Ecto neural progenitor cell (in vitro differentiated cells): ENCODE data around the gene FCF1.
"Not testable (repeated sequence)": the region's sequence is repeated elsewhere in the genome, so short reads cannot be mapped to it uniquely, and the experiment has no call there.

Source experiments
- DNase-seq: peaks from one replicate; pipeline ENCODE4 v3.0.0-alpha.2; 2018; ENCODE audit warnings: low spot score

Gene FCF1

GRCh38 chr14:74702293-74702692 is 10.7 kb upstream of the FCF1 start:
- no peak for DNase-seq

GRCh38 chr14:74703043-74703442 is 9.9 kb upstream of the FCF1 start:
- DNase-seq, result no peak

DNA sequence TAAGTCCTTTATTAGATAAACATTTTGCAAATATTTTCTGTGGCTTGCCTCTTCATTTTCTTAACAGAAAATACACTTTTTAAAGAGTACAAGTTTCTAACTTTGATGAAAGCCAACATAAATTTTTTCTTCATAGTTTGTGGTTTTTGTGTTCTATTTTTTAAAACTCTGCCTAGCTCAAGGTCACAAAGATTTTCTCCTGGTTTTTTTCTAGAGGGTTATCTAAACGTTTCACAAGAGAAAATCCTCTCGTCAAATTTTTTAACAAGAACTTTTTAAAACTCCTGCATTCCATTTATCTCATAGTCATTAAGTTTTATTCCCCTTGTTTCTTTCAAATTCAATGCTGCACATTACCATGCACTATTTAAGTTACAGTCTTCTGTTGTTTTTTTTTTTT is 8.3 kb upstream of the FCF1 start:
- no peak for DNase-seq

GRCh38 chr14:74705613-74706500 is 7.1 kb upstream of the FCF1 start:
- no peak for DNase-seq

GRCh38 chr14:74710480-74710879 is 2.5 kb upstream of the FCF1 start:
- DNase-seq, result no peak

- no peak for DNase-seq
These were observed 1.3 kb upstream of the FCF1 start for GRCh38 chr14:74711651-74712050.

DNA sequence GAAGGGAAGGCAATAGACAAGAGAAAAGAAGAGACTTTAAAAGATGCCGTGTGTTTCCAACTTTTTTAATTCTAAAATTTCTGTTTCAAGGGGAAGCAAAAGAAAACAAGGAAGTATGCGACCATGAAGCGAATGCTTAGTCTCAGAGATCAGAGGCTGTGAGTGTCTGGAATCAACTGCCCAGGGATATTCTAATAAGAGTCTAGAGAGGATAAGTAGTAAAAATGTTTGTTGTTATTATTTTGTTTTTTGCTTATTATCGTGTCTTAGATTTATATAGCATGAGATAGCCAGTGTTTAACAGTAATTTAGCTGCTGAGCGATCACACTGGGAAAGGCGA is 421 bp downstream of the FCF1 start:
- DNase-seq, result no peak

DNA sequence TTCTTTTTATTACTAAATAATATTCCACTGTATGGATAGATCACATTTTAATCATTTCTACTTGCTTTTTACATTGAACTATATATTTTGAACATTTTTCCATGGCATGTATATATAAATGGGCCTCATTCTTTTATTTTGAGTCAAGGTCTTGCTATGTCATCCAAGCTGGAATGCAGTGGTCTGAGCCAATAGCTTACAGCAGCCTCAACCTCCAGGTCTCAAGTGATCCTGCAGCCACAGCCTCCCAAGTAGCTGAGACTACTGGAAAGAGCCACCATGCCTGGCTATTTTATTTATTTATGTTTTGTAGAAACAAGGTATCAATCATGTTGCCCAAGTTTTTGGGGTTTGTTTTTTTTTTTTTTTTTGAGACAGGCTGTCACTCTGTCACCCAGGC is 7.6 kb downstream of the FCF1 start:
- DNase-seq, result no peak

DNA sequence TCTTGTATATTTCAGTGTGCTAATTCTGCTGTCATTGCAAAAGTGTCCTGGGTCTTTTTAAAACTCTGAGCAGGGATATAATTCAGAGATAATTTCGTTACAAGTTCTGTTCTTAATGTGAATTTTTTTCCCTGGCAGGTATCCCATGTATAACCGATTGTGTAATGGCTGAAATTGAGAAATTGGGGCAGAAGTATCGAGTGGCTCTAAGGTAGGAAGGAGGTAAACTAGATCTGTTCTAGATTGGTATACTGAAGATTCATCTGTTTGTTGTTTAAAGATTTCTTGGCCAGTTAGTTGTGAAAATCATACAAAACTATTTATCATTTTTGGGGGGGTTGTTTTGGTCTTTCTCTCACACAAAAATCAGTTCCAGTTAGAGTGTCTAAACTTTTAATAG is 10.2 kb downstream of the FCF1 start:
- no peak for DNase-seq

DNA sequence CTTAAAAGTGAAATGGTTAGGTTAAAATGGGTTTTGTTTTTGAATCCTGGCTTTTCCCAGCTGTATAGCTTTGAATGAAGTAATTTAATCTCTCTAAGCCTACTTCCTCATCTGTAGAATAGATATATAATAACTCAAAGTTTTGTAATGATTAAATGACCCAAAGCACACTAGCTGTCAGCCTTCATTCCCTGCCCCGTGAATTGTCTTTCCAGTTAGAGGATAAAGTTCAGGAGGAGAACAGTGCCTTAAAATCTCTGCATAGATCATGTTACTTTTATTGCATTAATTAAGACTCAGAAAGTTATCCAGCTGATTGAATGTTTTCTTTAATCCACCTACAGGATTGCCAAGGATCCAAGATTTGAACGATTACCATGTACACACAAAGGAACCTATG is 19.4 kb downstream of the FCF1 start:
- DNase-seq, result no peak

GRCh38 chr14:74733221-74733620 is 20.3 kb downstream of the FCF1 start:
- DNase-seq, result no peak

DNA sequence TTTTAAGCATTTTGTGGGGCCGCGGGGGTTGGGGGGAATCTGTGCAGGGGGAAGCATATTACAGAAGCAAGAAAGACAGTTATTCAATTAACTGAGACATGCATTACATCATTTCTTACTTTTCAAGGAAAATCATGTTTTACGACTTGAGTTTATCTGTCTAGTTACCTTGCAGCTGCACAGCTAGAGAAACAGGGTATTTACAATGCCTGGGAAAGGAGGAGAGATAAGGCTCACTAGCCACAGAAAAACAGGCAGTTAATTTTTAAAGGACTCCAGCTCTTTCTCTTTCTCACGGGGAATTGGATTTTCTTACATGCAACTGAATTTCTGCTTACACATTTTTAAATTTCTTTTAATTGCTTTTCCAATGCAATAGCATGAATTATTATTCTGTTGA is 22.2 kb downstream of the FCF1 start:
- no peak for DNase-seq

- no peak for DNase-seq
These were observed 24.9 kb downstream of the FCF1 start for GRCh38 chr14:74737753-74738325.

DNA sequence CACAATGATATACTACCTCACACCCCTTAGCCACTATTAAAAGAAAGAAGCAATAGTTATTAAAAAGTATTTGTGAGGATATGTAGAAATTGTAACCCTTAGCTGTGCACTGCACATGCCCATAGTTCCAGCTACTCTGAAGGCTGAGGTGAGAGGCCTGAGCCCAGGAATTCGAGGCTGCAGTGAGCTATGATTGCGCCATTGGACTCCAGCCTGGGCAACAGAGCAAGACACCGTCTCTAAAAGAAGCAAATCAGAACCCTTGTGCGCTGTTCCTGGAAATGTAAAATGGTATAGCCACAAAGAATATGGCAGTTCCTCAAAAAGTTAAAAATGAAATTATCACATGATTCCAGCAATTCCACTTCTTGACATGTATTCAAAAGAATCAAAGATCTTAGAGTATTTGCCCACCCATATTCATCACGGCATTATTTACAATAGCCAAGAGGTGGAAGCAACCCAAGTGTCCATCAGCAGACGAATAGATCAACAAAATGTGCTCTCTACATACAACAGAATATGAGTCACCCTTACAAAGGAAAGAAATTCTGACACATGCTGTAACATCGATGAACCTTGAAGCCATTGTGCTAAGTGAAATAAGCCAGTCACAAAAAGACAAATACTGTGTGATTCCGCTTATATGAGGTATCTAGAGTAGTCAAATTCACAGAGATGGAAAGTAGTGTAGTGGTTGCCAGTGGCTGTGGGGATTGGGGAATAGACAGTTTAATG is 26.5 kb downstream of the FCF1 start:
- DNase-seq, result no peak

- no peak for DNase-seq
These were observed 34.3 kb downstream of the FCF1 start for GRCh38 chr14:74747237-74747636.

DNA sequence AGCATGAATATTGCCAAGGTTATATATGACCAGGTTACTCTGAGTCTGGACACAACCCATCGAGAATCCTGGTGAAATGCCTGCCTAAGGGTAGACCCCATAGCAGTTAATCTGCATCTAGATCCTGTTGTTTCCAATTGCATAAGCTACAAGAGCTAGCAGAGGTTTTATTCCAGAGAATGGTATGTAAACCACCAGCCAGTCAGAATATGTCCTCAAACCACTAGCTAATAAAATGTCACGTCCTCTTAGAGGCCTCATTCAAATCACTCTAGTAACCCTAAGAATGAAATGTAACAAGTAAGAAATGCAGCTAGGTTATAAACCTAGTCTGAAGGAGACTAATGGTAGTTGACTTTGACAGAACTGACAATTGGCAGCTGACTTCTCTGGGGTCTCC is 41.2 kb downstream of the FCF1 start:
- no peak for DNase-seq

GRCh38 chr14:74754899-74755298 is 42.0 kb downstream of the FCF1 start:
- DNase-seq, result no peak

DNA sequence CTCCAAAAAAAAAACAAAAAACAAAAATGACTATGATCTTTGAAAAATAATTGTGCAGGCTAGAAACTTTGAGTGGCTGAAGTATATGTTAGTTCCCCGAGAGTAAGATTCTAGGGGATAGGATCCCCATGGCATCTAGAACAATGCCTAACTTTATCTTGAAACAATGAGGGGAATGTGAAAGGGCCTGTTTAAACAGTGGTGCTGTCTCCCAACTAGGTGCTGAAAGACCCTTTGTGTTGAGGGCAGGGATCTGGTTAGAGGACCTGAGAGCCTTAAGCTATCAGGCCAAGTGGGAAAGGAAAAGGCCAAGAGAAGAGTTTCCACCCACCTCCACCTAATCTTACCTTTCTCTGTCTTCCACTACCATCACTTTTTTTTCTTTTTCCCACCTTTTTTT is 43.4 kb downstream of the FCF1 start:
- no peak for DNase-seq

DNA sequence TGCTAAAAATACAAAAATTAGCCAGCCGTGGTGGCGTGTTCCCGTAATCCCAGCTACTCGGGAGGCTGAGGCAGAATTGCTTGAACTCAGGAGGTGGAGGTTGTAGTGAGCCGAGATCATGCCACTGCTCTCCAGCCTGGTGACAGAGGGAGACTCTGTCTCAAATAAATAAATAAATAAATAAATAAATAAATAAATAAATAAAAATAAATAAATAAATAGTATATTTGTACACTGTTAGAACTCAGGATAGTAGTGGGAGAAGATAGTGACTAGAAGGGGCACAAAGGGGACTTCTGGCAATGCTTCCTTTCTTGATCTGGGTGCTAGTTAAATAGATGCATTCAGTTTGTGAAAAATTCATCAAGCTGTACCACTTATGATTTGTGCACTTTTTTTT is 45.6 kb downstream of the FCF1 start:
- DNase-seq, result not testable (repeated sequence)

- DNase-seq, result peak; percentile 93
These were observed 50.2 kb downstream of the FCF1 start, which contains the start of gene YLPM1 for GRCh38 chr14:74762917-74763802. YLPM1 (plus strand) TSS chr14:74763316; CDS start chr14:74763490, 174 bp downstream.

DNA sequence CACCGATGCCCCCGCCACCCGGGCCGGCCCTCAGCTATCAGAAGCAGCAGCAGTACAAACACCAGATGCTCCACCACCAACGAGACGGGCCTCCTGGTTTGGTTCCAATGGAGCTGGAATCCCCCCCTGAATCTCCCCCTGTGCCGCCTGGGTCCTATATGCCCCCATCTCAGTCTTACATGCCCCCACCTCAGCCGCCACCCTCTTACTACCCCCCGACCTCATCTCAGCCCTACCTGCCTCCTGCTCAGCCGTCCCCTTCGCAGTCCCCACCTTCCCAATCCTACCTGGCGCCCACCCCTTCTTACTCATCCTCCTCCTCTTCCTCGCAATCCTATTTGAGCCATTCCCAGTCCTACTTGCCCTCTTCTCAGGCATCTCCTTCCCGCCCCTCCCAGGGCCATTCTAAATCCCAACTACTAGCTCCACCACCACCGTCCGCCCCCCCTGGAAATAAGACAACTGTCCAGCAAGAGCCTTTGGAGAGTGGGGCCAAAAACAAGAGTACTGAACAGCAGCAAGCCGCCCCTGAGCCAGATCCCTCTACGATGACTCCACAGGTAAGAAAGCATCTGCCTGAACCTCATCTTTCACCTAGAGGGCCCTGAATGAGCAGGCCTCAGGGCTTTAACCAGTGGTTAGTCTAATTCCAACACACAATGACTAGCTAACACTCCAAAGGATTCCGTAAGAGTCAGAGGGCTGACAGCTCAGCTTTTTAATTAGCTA is 51.0 kb downstream of the FCF1 start:
- peak; percentile 50 for DNase-seq
